Left lung (tissue), 10 donors: ENCODE results near the gene ZFP91. TPM values are rescaled to one million over a fixed set of nuclear protein-coding genes. Genes with fewer than 3 reads are reported as not detected.

ENCODE experiments used
- ATAC-seq: fragments of 200-7000 bp; cut with Tn5 transposase; one replicate; pipeline ENCODE4 v1.9.1; 2020; ENCODE audit warnings: moderate library complexity
- DNase-seq, 4 donors: peaks; one replicate each; pipeline ENCODE4 v3.0.0-alpha.2; 2013 to 2020
- H3K27ac ChIP-seq, 2 donors: fragments of 200-600 bp; sonication (generic) in 1 of 2; one replicate each; pipeline versions ENCODE4 v1.5.0 to v1.8.0; 2020 to 2021
- H3K27me3 ChIP-seq, 2 donors: fragments of 200-600 bp; sonication (generic) in 1 of 2; one replicate each; pipeline versions ENCODE4 v1.5.0 to v1.8.0; 2020 to 2021
- H3K36me3 ChIP-seq, 2 donors: fragments of 200-600 bp; sonication (generic) in 1 of 2; one replicate each; pipeline versions ENCODE4 v1.5.0 to v1.8.0; 2020 to 2021
- H3K4me1 ChIP-seq, 2 donors: fragments of 200-600 bp; one replicate each; pipeline ENCODE4 v1.8.0; 2021
- H3K4me3 ChIP-seq, 2 donors: fragments of 200-600 bp; sonication (generic) in 1 of 2; one replicate each; pipeline versions ENCODE4 v1.5.0 to v1.8.0; 2020 to 2021; ENCODE audit warnings: mild to moderate bottlenecking in 1 of 2
- H3K9me3 ChIP-seq, 2 donors: fragments of 200-600 bp; sonication (generic) in 1 of 2; one replicate each; pipeline versions ENCODE4 v1.5.0 to v1.8.0; 2020 to 2021
- CTCF ChIP-seq, 2 donors: fragments of 200-600 bp; sonication (generic) in 1 of 2; IDR thresholded peaks; one replicate each; pipeline versions ENCODE4 v1.5.0 to v1.8.0; 2021; ENCODE audit warnings: antibody characterized with exemption in 2 of 2
- intact Hi-C, 2 donors: fragments of 100-400 bp; cut with DNase I; formaldehyde crosslinking; loops; one replicate each; pipeline versions ENCODE4 v1.11.2 to v1.14.2; 2022
- polyA plus RNA-seq, 6 donors: library from polyadenylated mRNA; unstranded; fragments of 120-200 nt; gene quantifications; one replicate each; pipeline ENCODE4 v1.2.1, GENCODE V29; 2013; ENCODE audit not compliant: insufficient read length in 6 of 6
- total RNA-seq, 2 donors: library from RNA; stranded (reverse); fragmentation: NEBNext Ultra II Directional; extraction: Animal tissue kit (Norgen Biotek cat#: 25700); gene quantifications; one replicate each; pipeline ENCODE4 v1.2.1, GENCODE V29; 2021
- donor health status: DM: no; HTN: yes; CAD: no.
- donor health status: DM: no; HTN: no; CAD: no.

The ZFP91 gene
- total and polyA plus RNA-seq, 8 donors, result 41.3 to 62.4 (median 56.3) TPM

GRCh38 chr11:58580311-58580710, 1.4 kb downstream of the ZFP91 start:
- peaks cover 17 to 62% of the 10 kb centered on the region in 2 donors for H3K4me1 ChIP-seq
- no peak for ATAC-seq
- no peaks in the 10 kb centered on the region for H3K9me3 ChIP-seq
- H3K27me3 ChIP-seq, result no peaks in the 10 kb centered on the region
- TF ChIP-seq CTCF (IDR thresholded peaks at IDR 0.05), result no peak
- peak overlapping the region; percentile 91 to 95 for H3K4me3 ChIP-seq
- intact Hi-C loops, result no loop called here
- H3K27ac ChIP-seq, result peak overlapping the region; percentile 99 to 100
- no peak for DNase-seq
- H3K36me3 ChIP-seq, result peaks cover 0 to 3% of the 10 kb centered on the region in 2 donors

DNA sequence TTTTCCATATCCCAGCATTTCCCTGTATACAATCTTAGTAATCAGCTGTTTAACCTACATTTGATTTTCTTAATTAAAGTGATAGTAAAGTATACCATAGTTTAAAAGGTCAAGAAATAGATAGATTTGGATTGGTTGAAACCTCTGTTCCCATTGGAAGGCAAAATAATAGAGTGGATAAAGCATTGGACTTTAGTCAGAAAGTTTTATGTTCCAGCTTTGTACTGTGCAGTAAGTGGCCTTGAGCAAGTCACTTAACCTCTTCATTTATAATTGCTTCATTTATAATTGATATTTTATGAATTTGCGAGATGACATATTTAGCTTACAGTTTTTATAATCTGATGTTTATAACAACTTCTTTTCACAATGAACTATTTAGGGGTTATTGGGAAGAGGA, 3.6 kb downstream of the ZFP91 start:
- DNase-seq (no peak), ATAC-seq (no peak)
- intact Hi-C loops, result no loop called here
- Histone ChIP-seq H3K9me3 (no peaks in the 10 kb centered on the region), H3K36me3 (peaks cover 0 to 3% of the 10 kb centered on the region in 2 donors), H3K27me3 (no peaks in the 10 kb centered on the region), H3K27ac (no peak overlapping the region), H3K4me1 (peaks cover 10 to 53% of the 10 kb centered on the region in 2 donors), H3K4me3 (no peak overlapping the region)
- no peak for TF ChIP-seq CTCF (IDR thresholded peaks at IDR 0.05)

DNA sequence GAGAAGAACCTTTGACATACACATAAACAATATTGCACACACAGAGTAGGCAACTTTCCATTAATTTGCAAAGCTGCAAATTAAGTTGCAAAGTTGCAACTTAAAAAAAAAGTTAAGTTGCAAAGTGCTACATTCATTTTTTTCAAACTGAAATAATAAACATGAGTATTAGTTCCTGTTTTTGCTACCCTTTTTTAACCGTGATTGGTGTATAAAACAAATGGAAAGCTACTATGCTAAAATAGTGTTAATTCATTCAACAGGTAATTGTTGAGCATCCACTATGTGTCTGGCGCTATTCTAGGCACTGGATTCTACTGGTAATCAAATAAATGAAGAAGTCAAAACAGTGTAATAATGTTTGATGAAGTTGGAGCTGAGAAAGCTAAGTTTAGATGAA, 8.1 kb downstream of the ZFP91 start:
- ATAC-seq, result no peak
- H3K9me3 ChIP-seq, result no peaks in the 10 kb centered on the region
- DNase-seq, result no peak
- H3K36me3 ChIP-seq, result peaks cover 0 to 8% of the 10 kb centered on the region in 2 donors
- no peaks in the 10 kb centered on the region for H3K27me3 ChIP-seq
- no peak overlapping the region for H3K27ac ChIP-seq
- no peak for TF ChIP-seq CTCF (IDR thresholded peaks at IDR 0.05)
- intact Hi-C loops, result no loop called here
- peaks cover 0 to 33% of the 10 kb centered on the region in 2 donors for H3K4me1 ChIP-seq
- no peak overlapping the region for H3K4me3 ChIP-seq

GRCh38 chr11:58591659-58592058, 12.8 kb downstream of the ZFP91 start:
- Histone ChIP-seq H3K4me3 (no peak overlapping the region), H3K27me3 (no peaks in the 10 kb centered on the region), H3K36me3 (peaks cover 0 to 8% of the 10 kb centered on the region in 2 donors), H3K27ac (no peak overlapping the region), H3K4me1 (peaks cover 0 to 19% of the 10 kb centered on the region in 2 donors), H3K9me3 (no peaks in the 10 kb centered on the region)
- no peak for DNase-seq
- no peak for ATAC-seq
- intact Hi-C loops, result no loop called here
- no peak for TF ChIP-seq CTCF (IDR thresholded peaks at IDR 0.05)

DNA sequence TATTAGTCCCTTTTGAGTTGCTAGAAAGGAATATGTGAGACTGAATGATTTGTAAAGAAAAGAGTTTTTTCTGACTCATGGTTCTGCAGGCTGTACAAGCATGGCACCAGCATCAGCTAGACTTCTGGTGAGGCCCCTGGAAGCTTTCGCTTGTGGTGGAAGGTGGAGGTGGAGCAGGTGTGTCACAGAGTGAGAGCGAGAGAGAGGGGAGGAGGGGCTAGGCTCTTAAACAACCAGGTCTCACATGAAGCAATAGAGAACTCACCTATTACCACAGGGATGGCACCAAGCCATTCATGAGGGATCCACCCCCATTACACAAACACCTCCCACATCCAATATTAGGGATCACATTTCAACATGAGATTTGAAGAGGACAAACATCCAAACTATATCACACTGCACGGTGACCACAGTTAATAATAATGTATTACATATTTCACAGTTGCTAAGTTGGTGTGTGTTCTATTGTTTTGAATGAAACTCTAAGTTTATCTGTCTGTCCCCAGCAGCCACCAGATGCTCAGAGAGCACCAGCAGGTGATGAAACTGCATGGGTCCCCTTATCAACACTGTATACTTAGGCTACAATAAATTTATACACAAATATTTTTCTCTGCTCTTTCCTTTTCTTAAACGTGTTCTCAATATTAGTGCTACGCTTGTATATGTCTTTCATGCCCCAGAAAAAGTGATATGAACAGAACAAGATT, 14.1 kb downstream of the ZFP91 start:
- Histone ChIP-seq H3K4me1 (peaks cover 0 to 11% of the 10 kb centered on the region in 2 donors), H3K36me3 (peaks cover 0 to 8% of the 10 kb centered on the region in 2 donors), H3K27ac (no peak overlapping the region), H3K9me3 (no peaks in the 10 kb centered on the region), H3K27me3 (no peaks in the 10 kb centered on the region), H3K4me3 (no peak overlapping the region)
- ATAC-seq (no peak), DNase-seq (no peak)
- intact Hi-C loops, result no loop called here
- TF ChIP-seq CTCF (IDR thresholded peaks at IDR 0.05), result no peak
